BLaER1 treated with 17β-estradiol and CSF1 and Interleukin-3, amounts not matched to agents 10 nM and 100 nM (cell line): ENCODE results near the gene HNRNPA3.
"Not testable (repeated sequence)": the region's sequence is repeated elsewhere in the genome, so short reads cannot be mapped to it uniquely, and the experiment has no call there.

ENCODE experiments used
- H3K27ac ChIP-seq, 11 experiments: shearing (Covaris generic); formaldehyde crosslinking; 2 replicates each; pipeline ENCODE4 v1.8.1; 2022
- H3K27me3 ChIP-seq, 11 experiments: shearing (Covaris generic); formaldehyde crosslinking; 2 replicates each; pipeline ENCODE4 v1.8.1; 2022
- H3K36me3 ChIP-seq, 11 experiments: shearing (Covaris generic); formaldehyde crosslinking; 2 replicates each; pipeline ENCODE4 v1.8.1; 2022
- H3K4me1 ChIP-seq, 10 experiments: shearing (Covaris generic); formaldehyde crosslinking; 2 replicates each; pipeline ENCODE4 v1.8.1; 2022
- H3K4me2 ChIP-seq, 11 experiments: shearing (Covaris generic); formaldehyde crosslinking; 2 replicates each; pipeline ENCODE4 v1.8.1; 2022
- H3K4me3 ChIP-seq, 10 experiments: shearing (Covaris generic); formaldehyde crosslinking; 2 replicates each; pipeline ENCODE4 v1.8.1; 2022
- H3K9ac ChIP-seq, 11 experiments: shearing (Covaris generic); formaldehyde crosslinking; 2 replicates each; pipeline ENCODE4 v1.8.1; 2022
- H3K9me3 ChIP-seq, 11 experiments: shearing (Covaris generic); formaldehyde crosslinking; replicated peaks in 1 of 11; 2 replicates each; pipeline ENCODE4 v1.8.1; 2022
- H4K20me1 ChIP-seq, 11 experiments: shearing (Covaris generic); formaldehyde crosslinking; 2 replicates each; pipeline ENCODE4 v1.8.1; 2022
- Cebpa-rat ChIP-seq, 11 experiments: shearing (Covaris generic); IDR thresholded peaks; 2 replicates each; pipeline ENCODE4 v1.8.1; 2022

The HNRNPA3 gene

GRCh38 chr2:177201919-177202346, 10.7 kb upstream of the HNRNPA3 start:
- TF ChIP-seq Cebpa-rat (IDR thresholded peaks at IDR 0.05) = no peak
- H3K9me3 ChIP-seq = no peaks in the 10 kb centered on the region
- H3K4me3 ChIP-seq = no peak overlapping the region
- H3K4me2 ChIP-seq = no peak overlapping the region
- H3K27me3 ChIP-seq = no peaks in the 10 kb centered on the region
- no peaks in the 10 kb centered on the region for H4K20me1 ChIP-seq
- no peak overlapping the region for H3K9ac ChIP-seq
- no peak overlapping the region for H3K27ac ChIP-seq
- H3K36me3 ChIP-seq = no peaks in the 10 kb centered on the region
- peaks cover 0 to 6% (median 0%) of the 10 kb centered on the region in 10 experiments; a peak in 3 of 20 replicates for H3K4me1 ChIP-seq

DNA sequence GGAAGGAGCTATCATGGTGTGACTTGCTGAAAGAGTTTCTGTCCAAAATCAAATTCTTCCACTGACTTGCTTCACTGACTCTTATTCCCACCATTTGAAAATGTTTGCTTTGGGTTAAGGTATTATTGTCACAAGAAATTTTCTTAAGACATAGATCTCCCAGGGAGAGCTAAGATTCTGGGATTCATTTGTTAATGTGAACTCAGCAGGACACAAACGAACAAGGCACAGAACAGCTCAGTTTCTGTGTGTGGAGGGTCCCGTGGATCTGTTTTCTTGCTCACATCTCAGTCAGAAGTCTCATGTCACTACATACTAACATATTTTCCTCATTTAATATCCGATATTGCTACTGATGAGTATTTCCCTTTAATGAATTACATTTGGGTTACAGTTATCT, 8.2 kb upstream of the HNRNPA3 start:
- Histone ChIP-seq H4K20me1 (no peaks in the 10 kb centered on the region), H3K27me3 (no peaks in the 10 kb centered on the region), H3K27ac (no peak overlapping the region), H3K9ac (no peak overlapping the region), H3K4me1 (peaks cover 0 to 6% (median 0%) of the 10 kb centered on the region in 10 experiments; a peak in 3 of 20 replicates), H3K4me2 (no peak overlapping the region), H3K9me3 (no peaks in the 10 kb centered on the region), H3K36me3 (0 out of 22 replicates have a peak, but pooled peaks cover 0 to 4% (median 0%) of the 10 kb centered on the region in 11 experiments), H3K4me3 (no peak overlapping the region)
- no peak for TF ChIP-seq Cebpa-rat (IDR thresholded peaks at IDR 0.05)

DNA sequence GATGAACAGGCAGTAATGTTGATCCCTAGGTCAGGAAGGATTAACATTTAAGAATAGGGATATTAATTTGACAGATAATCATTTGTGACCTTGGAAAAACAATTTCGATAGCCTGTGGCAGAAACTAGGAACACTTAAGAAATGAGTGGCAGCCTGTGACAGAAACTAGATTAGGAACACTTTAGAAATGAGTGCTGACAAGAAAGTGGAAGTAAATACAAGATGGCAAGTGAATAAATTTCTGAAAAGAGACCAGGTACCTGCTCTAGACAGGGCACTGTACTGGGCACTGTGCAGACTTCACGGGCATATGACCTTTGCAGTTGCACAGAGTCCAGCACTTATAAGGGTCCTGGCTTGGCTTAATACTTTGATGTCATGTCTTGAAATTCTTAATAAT, 5.5 kb upstream of the HNRNPA3 start:
- H3K27ac ChIP-seq = no peak overlapping the region
- TF ChIP-seq Cebpa-rat (IDR thresholded peaks at IDR 0.05) = no peak
- H3K9ac ChIP-seq = no peak overlapping the region
- H3K4me3 ChIP-seq = no peak overlapping the region
- H3K36me3 ChIP-seq = 0 out of 22 replicates have a peak, but pooled peaks cover 0 to 4% (median 0%) of the 10 kb centered on the region in 11 experiments
- peaks cover 11 to 21% (median 13%) of the 10 kb centered on the region in 10 experiments for H3K4me1 ChIP-seq
- H4K20me1 ChIP-seq = no peaks in the 10 kb centered on the region
- no peak overlapping the region for H3K4me2 ChIP-seq
- no peaks in the 10 kb centered on the region for H3K9me3 ChIP-seq
- no peaks in the 10 kb centered on the region for H3K27me3 ChIP-seq

DNA sequence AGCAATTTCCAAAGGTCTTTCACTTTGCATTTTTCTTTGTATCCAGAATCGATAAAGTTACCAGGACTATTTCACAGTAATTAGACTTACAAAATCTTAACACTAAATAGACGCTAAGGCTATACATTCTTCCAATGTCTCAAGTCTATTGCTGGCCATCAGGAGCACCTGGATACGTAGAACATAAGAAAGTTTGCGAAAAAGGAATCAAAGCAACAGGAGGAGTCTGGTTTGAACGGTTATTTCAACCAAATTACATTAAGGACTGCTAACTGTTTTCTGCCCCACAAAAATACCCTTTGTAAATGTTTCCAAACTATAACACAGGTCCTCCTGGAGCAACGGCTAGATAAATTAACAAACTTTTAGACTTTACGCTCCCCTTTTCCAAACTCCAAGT, 1.4 kb upstream of the HNRNPA3 start:
- peak overlapping the region; percentile 96 to 100 (median 100) for H3K27ac ChIP-seq
- TF ChIP-seq Cebpa-rat (IDR thresholded peaks at IDR 0.05) = no peak
- H3K4me1 ChIP-seq = peaks cover 27 to 42% (median 33%) of the 10 kb centered on the region in 10 experiments
- no peaks in the 10 kb centered on the region for H3K27me3 ChIP-seq
- peaks cover 28 to 31% (median 30%) of the 10 kb centered on the region in 11 experiments for H4K20me1 ChIP-seq
- H3K9ac ChIP-seq = peak overlapping the region; percentile 98 to 100 (median 100)
- peak overlapping the region; percentile 56 to 84 (median 68) for H3K4me3 ChIP-seq
- no peaks in the 10 kb centered on the region for H3K9me3 ChIP-seq
- H3K36me3 ChIP-seq = peaks cover 18 to 29% (median 25%) of the 10 kb centered on the region in 11 experiments
- H3K4me2 ChIP-seq = peak overlapping the region; percentile 79 to 97 (median 88)

- H4K20me1 ChIP-seq = peaks cover 33 to 36% (median 35%) of the 10 kb centered on the region in 11 experiments
These were observed 953 bp upstream of the HNRNPA3 start for GRCh38 chr2:177211576-177212105.

DNA sequence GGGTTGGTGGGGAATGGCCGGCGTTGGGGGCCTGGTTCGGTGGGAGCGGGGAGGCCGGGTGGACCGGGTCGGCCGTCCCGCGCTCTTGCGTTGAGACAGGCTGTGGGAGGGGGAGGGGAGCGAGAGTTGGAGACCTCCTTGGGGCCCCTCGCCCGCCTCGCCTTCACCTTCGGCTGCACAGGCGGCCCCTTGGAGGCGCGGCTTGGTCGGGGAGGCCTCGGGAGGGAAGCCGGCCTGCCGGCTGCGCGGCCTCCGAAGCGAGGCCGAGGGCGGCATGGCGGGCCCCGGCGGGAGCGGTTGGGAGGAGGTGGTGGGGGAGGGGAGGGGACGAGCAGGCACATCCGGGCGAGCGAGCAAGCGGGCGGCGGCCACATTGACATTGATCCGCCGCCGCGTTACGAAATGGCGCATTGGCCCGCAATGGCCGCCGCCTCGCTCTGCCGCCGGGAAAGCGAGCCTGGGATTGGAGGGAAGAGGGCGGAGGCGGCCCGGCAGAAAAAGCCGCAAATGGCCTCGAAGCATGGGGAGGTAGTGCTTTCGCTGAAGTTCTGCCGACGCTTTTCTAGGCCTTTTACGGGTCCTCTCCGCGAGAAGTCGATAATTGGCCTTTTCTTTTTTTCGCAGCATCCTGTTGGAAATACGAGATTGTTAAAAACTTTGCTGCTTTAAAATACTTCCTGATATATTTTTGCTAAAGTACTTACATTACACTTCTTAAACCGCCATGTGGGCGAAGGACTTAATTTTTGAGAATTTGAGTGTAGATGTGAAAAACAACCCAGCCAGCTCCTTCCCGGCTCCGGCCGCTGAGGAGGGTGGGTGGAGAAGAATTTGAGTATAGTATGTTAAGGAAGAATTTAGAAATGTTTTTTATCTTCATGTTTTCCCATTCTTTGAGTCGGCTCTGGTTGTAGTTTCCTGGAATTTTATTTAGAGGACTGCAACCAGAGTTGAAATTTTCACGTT, 580 bp downstream of the HNRNPA3 start:
- Histone ChIP-seq H3K9me3 (no peaks in the 10 kb centered on the region), H4K20me1 (peaks cover 48 to 51% (median 50%) of the 10 kb centered on the region in 11 experiments), H3K27ac (peak overlapping the region; percentile 98 to 100 (median 100)), H3K4me2 (peak overlapping the region; percentile 74 to 97 (median 89)), H3K9ac (peak overlapping the region; percentile 98 to 100 (median 100)), H3K4me3 (peak overlapping the region; percentile 60 to 93 (median 80)), H3K27me3 (no peaks in the 10 kb centered on the region), H3K4me1 (peaks cover 29 to 56% (median 44%) of the 10 kb centered on the region in 10 experiments), H3K36me3 (peaks cover 38 to 49% (median 45%) of the 10 kb centered on the region in 11 experiments)
- TF ChIP-seq Cebpa-rat (IDR thresholded peaks at IDR 0.05) = peak in 10 of 11 experiments; percentile 18 to 86 (median 64); a peak in 16 of 22 replicates

More at GRCh38 chr2:177211576-177212105, 953 bp upstream of the HNRNPA3 start:
- peak overlapping the region; percentile 98 to 100 (median 100) for H3K9ac ChIP-seq
- no peak for TF ChIP-seq Cebpa-rat (IDR thresholded peaks at IDR 0.05)
- peaks cover 29 to 42% (median 38%) of the 10 kb centered on the region in 10 experiments for H3K4me1 ChIP-seq
- H3K27me3 ChIP-seq = no peaks in the 10 kb centered on the region
- H3K4me2 ChIP-seq = peak overlapping the region; percentile 79 to 97 (median 88)
- H3K4me3 ChIP-seq = peak overlapping the region; percentile 56 to 84 (median 68)
- H3K9me3 ChIP-seq = no peaks in the 10 kb centered on the region
- H3K27ac ChIP-seq = peak overlapping the region; percentile 96 to 100 (median 100)
- peaks cover 23 to 34% (median 30%) of the 10 kb centered on the region in 11 experiments for H3K36me3 ChIP-seq

GRCh38 chr2:177217247-177217843, 4.8 kb downstream of the HNRNPA3 start:
- Histone ChIP-seq H3K4me3 (no peak overlapping the region), H3K4me1 (peaks cover 17 to 73% (median 31%) of the 10 kb centered on the region in 10 experiments), H3K27me3 (no peaks in the 10 kb centered on the region), H3K9me3 (no peaks in the 10 kb centered on the region), H3K27ac (no peak overlapping the region; a peak in 1 of 22 replicates), H3K9ac (peak overlapping the region in 2 of 11 experiments; percentile 12 to 34; a peak in 1 of 22 replicates), H3K4me2 (peak overlapping the region in 4 of 11 experiments; percentile 15 to 87 (median 38); a peak in 5 of 22 replicates), H4K20me1 (peaks cover 87 to 92% (median 90%) of the 10 kb centered on the region in 11 experiments), H3K36me3 (peaks cover 73 to 91% (median 84%) of the 10 kb centered on the region in 11 experiments)
- TF ChIP-seq Cebpa-rat (IDR thresholded peaks at IDR 0.05) = no peak

DNA sequence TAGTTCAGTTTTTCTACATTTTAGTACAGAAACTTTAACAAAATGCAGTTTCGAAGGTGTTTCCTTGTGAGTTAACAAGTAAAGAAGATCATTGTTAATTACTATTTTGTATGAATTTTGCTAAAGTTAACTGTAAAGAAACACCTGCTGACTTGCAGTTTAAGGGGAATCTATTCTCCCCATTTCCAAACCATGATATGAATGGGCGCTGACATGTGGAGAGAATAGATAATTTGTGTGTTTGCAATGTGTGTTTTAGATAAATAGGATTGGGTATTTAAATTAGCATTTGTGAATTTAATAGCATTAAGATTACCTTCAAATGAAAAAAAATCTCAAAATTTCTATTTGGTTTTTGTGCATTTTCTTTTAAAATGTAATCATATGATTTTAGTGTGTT, 7.2 kb downstream of the HNRNPA3 start:
- H3K4me1 ChIP-seq = peaks cover 10 to 71% (median 23%) of the 10 kb centered on the region in 10 experiments
- not testable (repeated sequence) for H3K9me3 ChIP-seq, H3K4me2 ChIP-seq, H3K27ac ChIP-seq, H3K9ac ChIP-seq, H3K27me3 ChIP-seq, H3K4me3 ChIP-seq
- peaks cover 88 to 99% (median 96%) of the 10 kb centered on the region in 11 experiments for H4K20me1 ChIP-seq
- H3K36me3 ChIP-seq = peaks cover 75 to 88% (median 84%) of the 10 kb centered on the region in 11 experiments
